22Rv1 (cell line): Measurements from ENCODE around the gene SOCS6.

Experiments used
- CTCF ChIP-seq: fragments of 450-650 bp; IDR thresholded peaks from 2 replicates; pipeline ENCODE4 v1.5.1; 2017; ENCODE audit warnings: mild to moderate bottlenecking
- ZFX ChIP-seq: fragments of 450-650 bp; IDR thresholded peaks from 2 replicates; pipeline ENCODE4 v1.6.1; 2017; ENCODE audit warnings: antibody characterized with exemption, borderline replicate concordance

- no peak for TF ChIP-seq CTCF
- no peak for TF ChIP-seq ZFX
Measured at GRCh38 chr18:70354080-70354479, 65.2 kb downstream of the SOCS6 start.
